B cell (primary cell): ENCODE data around the gene SAMD5. TPM values are rescaled to one million over a fixed set of nuclear protein-coding genes. Genes with fewer than 3 reads are reported as not detected.

Source experiments
- ATAC-seq: fragments of 200-7000 bp; cut with Tn5 transposase; one replicate; pipeline ENCODE4 v1.10.0; 2021; ENCODE audit warnings: low read depth, mild to moderate bottlenecking, moderate number of reproducible peaks, moderate library complexity
- CTCF ChIA-PET: fragments of 350-600 bp; sonication (Branson Sonifier 250); formaldehyde crosslinking; loops from one replicate; lab custom pipeline; 2021; ENCODE audit warnings: antibody characterized with exemption, inconsistent platforms; lab: Charles Lee
- POLR2A ChIA-PET: fragments of 350-600 bp; sonication (Branson Sonifier 250); formaldehyde crosslinking; loops from one replicate; lab custom pipeline; 2021; ENCODE audit warnings: antibody characterized with exemption; lab: Charles Lee
- DNase-seq: peaks from one replicate; pipeline ENCODE4 v3.0.0; 2013
- H2AFZ ChIP-seq: 2 replicates; pipeline ENCODE4 v1.6.1; 2012; ENCODE audit warnings: mild to moderate bottlenecking, low read depth, low read length; ENCODE audit not compliant: insufficient read depth, poor library complexity, severe bottlenecking
- H3K27ac ChIP-seq, 2 donors: 1 replicate in 1 of 2; 2 replicates in 1 of 2; pipeline ENCODE4 v1.5.1; 2012 to 2013; ENCODE audit warnings: low read length in 2 of 2, mild to moderate bottlenecking in 2 of 2, moderate library complexity in 1 of 2
- H3K27me3 ChIP-seq, 4 experiments: fragments of 200-600 bp in 1 of 4; sonication (generic) in 1 of 4; replicated peaks in 1 of 4; 1 replicate in 2 of 4; 2 replicates in 2 of 4; pipeline versions ENCODE4 v1.6.1 to v1.7.0; 2013 to 2016; ENCODE audit warnings: low read length in 3 of 4, mild to moderate bottlenecking in 2 of 4, mixed read lengths in 1 of 4, moderate library complexity in 1 of 4; ENCODE audit not compliant: insufficient read depth in 4 of 4, control insufficient read depth in 3 of 4; ENCODE audit errors: control extremely low read depth in 1 of 4
- H3K36me3 ChIP-seq, 2 experiments: replicated peaks in 1 of 2; 1 replicate in 1 of 2; 2 replicates in 1 of 2; pipeline versions ENCODE4 v1.6.1 to v1.7.1; 2013; ENCODE audit warnings: low read length in 1 of 2; ENCODE audit not compliant: insufficient read depth in 2 of 2, control insufficient read depth in 1 of 2; ENCODE audit errors: control extremely low read depth in 1 of 2, extremely low read depth in 1 of 2
- H3K4me1 ChIP-seq, 2 donors: fragments of 200-600 bp in 1 of 2; sonication (generic) in 1 of 2; 1 replicate in 1 of 2; 2 replicates in 1 of 2; pipeline versions ENCODE4 v1.5.1 to v1.6.1; 2013 to 2017; ENCODE audit warnings: low read length in 2 of 2; ENCODE audit not compliant: control insufficient read depth in 2 of 2, insufficient read depth in 2 of 2
- H3K4me2 ChIP-seq: replicated peaks from 2 replicates; pipeline ENCODE3; 2012; ENCODE audit warnings: mild to moderate bottlenecking, low read depth, low read length; ENCODE audit not compliant: poor library complexity, severe bottlenecking
- H3K4me3 ChIP-seq, 5 experiments: fragments of 200-600 bp in 1 of 5; sonication (generic) in 1 of 5; 1 replicate in 3 of 5; 2 replicates in 2 of 5; pipeline versions ENCODE4 v1.5.1 to v1.7.0; 2011 to 2016; ENCODE audit warnings: low read length in 4 of 5, mild to moderate bottlenecking in 4 of 5, low read depth in 2 of 5, control low read depth in 1 of 5, moderate library complexity in 1 of 5; ENCODE audit not compliant: insufficient read depth in 1 of 5; ENCODE audit errors: control extremely low read depth in 1 of 5, extremely low read depth in 1 of 5
- H3K79me2 ChIP-seq: fragments of 200-600 bp; sonication (generic); one replicate; pipeline ENCODE4 v1.6.0; 2016; ENCODE audit warnings: low read length; ENCODE audit not compliant: control insufficient read depth, insufficient read depth
- H3K9ac ChIP-seq: fragments of 200-600 bp; sonication (generic); 2 replicates; pipeline ENCODE4 v1.6.1; 2017; ENCODE audit warnings: mild to moderate bottlenecking, low read length, moderate library complexity
- H3K9me3 ChIP-seq, 3 donors: one replicate each; pipeline versions ENCODE4 v1.6.1 to v1.7.1; 2013; ENCODE audit warnings: low read length in 2 of 3; ENCODE audit not compliant: control insufficient read depth in 2 of 3, insufficient read depth in 1 of 3; ENCODE audit errors: control extremely low read depth in 1 of 3
- H4K20me1 ChIP-seq: 2 replicates; pipeline ENCODE4 v1.6.0; 2012; ENCODE audit warnings: mild to moderate bottlenecking, low read length; ENCODE audit not compliant: insufficient read depth, control insufficient read depth, poor library complexity, severe bottlenecking
- H3K27ac Mint-ChIP-seq: one replicate; pipeline ENCODE4 v1.8.0; 2021; ENCODE audit warnings: mixed read lengths
- H3K27me3 Mint-ChIP-seq: one replicate; pipeline ENCODE4 v1.8.0; 2021; ENCODE audit warnings: mixed read lengths
- H3K4me1 Mint-ChIP-seq: one replicate; pipeline ENCODE4 v1.8.0; 2021; ENCODE audit warnings: mixed read lengths
- H3K4me3 Mint-ChIP-seq: one replicate; pipeline ENCODE4 v1.8.0; 2021; ENCODE audit warnings: mixed read lengths
- H3K9me3 Mint-ChIP-seq: one replicate; pipeline ENCODE4 v1.8.0; 2022; ENCODE audit warnings: mixed read lengths; ENCODE audit not compliant: insufficient read depth
- CTCF ChIP-seq: fragments of 200-600 bp; IDR thresholded peaks from one replicate; pipeline ENCODE4 v1.8.0; 2022; ENCODE audit warnings: antibody characterized with exemption, mild to moderate bottlenecking
- EZH2 ChIP-seq: IDR thresholded peaks from 2 replicates; pipeline ENCODE4 v1.6.1; 2012; ENCODE audit warnings: borderline replicate concordance, low read depth, mild to moderate bottlenecking, moderate library complexity, low read length; ENCODE audit not compliant: insufficient read depth, poor library complexity, severe bottlenecking
- WGBS: methylation state at CpG from one replicate; pipeline ENCODE4 v1.1.5; 2013; ENCODE audit warnings: missing lambda C conversion rate; ENCODE audit not compliant: insufficient coverage; 5-methylcytosine and 5-hydroxymethylcytosine counted together
- intact Hi-C: fragments of 100-400 bp; cut with micrococcal nuclease; formaldehyde crosslinking; loops from one replicate; pipeline ENCODE4 v1.10.0; 2022
- polyA plus RNA-seq: library from polyadenylated mRNA; depleted of rRNA; stranded (reverse); fragments of >200 nt; gene quantifications from 2 replicates; pipeline ENCODE4 v1.2.3, GENCODE V29; 2012
- total RNA-seq, 2 donors: library from RNA; stranded (reverse); fragments of 120-200 nt in 1 of 2; gene quantifications; 1 replicate in 1 of 2; 2 replicates in 1 of 2; pipeline versions ENCODE4 v1.2.3 to v1.2.4, GENCODE V29; 2013 to 2022

The SAMD5 gene
- total and polyA plus RNA-seq, 2 donors (not counting 1 experiment from before 2014, with no cell fraction given) = not detected

GRCh38 chr6:147549531-147549930, 41.0 kb downstream of the SAMD5 start:
- no peaks in the 10 kb centered on the region for H3K27me3 Mint-ChIP-seq

GRCh38 chr6:147551976-147552375, 43.5 kb downstream of the SAMD5 start:
- ChIA-PET POLR2A (no interaction called here), CTCF (no interaction called here)
- Mint-ChIP-seq H3K9me3 (no peaks in the 10 kb centered on the region), H3K27me3 (no peaks in the 10 kb centered on the region), H3K27ac (no peak overlapping the region), H3K4me1 (no peaks in the 10 kb centered on the region), H3K4me3 (no peak overlapping the region)
- Histone ChIP-seq H3K4me3 (no peak overlapping the region), H3K4me1 (no peaks in the 10 kb centered on the region), H3K4me2 (no peak overlapping the region), H3K27me3 (no peaks in the 10 kb centered on the region), H3K9me3 (no peaks in the 10 kb centered on the region), H4K20me1 (no peaks in the 10 kb centered on the region), H3K36me3 (no peaks in the 10 kb centered on the region), H3K79me2 (no peaks in the 10 kb centered on the region), H3K9ac (no peak overlapping the region), H2AFZ (no peak overlapping the region), H3K27ac (no peak overlapping the region)
- WGBS = 100% methylated on average over 1 of the region's 1 CpG
- TF ChIP-seq CTCF (no peak), EZH2 (no peak)
- intact Hi-C loops = no loop called here
- DNase-seq = no peak
- no peak for ATAC-seq

More at GRCh38 chr6:147549531-147549930, 41.0 kb downstream of the SAMD5 start:
- no peak overlapping the region for H3K9ac ChIP-seq
- TF ChIP-seq EZH2 (no peak), CTCF (no peak)
- CTCF ChIA-PET = no interaction called here
- no peaks in the 10 kb centered on the region for H4K20me1 ChIP-seq
- intact Hi-C loops = no loop called here
- ATAC-seq = no peak
- DNase-seq = no peak
- H3K36me3 ChIP-seq = no peaks in the 10 kb centered on the region
- H3K79me2 ChIP-seq = no peaks in the 10 kb centered on the region
- no peak overlapping the region for H3K27ac Mint-ChIP-seq
- H3K4me3 Mint-ChIP-seq = no peak overlapping the region
- POLR2A ChIA-PET = no interaction called here
- WGBS = 96% methylated on average over 3 of the region's 4 CpGs
- peaks cover 0 to 5% (median 0%) of the 10 kb centered on the region in 3 donors for H3K9me3 ChIP-seq
- H3K27me3 ChIP-seq = no peaks in the 10 kb centered on the region
- H3K4me2 ChIP-seq = no peak overlapping the region
- H3K27ac ChIP-seq = no peak overlapping the region
- H3K4me1 Mint-ChIP-seq = no peaks in the 10 kb centered on the region
- H3K4me3 ChIP-seq = no peak overlapping the region
- H3K4me1 ChIP-seq = no peaks in the 10 kb centered on the region
- no peaks in the 10 kb centered on the region for H3K9me3 Mint-ChIP-seq
- no peak overlapping the region for H2AFZ ChIP-seq
